GM20000 (cell line): ENCODE results near the gene TFDP2.

Source experiments
- DNase-seq: peaks from one replicate; pipeline ENCODE4 v3.0.0; 2012; ENCODE audit warnings: low spot score
- TF ChIP-seq, protein P1 (sequence below): IDR thresholded peaks from 2 replicates; pipeline ENCODE4 v1.5.1; 2012; ENCODE audit warnings: mild to moderate bottlenecking, control low read depth; ENCODE audit errors: extremely low read depth, missing control alignments

Gene TFDP2

DNA sequence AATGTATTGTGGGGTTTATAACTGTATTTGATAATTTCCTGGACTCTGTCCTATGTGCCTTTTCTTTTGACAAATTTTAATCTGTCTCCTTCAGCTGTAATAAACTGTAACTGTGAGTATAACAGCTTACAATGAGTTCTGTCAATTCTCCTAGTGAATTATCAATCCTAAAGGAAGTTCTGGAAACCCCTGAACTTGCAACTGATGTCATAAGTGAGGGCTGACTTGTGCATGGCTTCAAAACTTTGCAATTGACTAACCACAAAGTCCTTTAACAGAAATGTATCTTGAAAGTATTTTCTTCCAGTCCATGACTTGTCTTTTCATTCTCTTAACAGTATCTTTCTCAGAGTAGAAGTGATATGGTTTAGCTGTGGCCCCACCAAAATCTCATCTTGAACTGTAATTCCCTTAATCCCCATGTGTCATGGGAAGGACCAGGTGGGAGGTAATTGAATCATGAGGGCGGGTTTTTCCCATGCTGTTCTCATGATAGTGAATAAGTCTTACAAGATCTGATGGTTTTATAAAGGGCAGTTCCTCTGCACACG lies 108.3 kb downstream of the TFDP2 start:
- no peak for DNase-seq
- TF ChIP-seq, protein P1, sequence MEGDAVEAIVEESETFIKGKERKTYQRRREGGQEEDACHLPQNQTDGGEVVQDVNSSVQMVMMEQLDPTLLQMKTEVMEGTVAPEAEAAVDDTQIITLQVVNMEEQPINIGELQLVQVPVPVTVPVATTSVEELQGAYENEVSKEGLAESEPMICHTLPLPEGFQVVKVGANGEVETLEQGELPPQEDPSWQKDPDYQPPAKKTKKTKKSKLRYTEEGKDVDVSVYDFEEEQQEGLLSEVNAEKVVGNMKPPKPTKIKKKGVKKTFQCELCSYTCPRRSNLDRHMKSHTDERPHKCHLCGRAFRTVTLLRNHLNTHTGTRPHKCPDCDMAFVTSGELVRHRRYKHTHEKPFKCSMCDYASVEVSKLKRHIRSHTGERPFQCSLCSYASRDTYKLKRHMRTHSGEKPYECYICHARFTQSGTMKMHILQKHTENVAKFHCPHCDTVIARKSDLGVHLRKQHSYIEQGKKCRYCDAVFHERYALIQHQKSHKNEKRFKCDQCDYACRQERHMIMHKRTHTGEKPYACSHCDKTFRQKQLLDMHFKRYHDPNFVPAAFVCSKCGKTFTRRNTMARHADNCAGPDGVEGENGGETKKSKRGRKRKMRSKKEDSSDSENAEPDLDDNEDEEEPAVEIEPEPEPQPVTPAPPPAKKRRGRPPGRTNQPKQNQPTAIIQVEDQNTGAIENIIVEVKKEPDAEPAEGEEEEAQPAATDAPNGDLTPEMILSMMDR, result no peak

DNA sequence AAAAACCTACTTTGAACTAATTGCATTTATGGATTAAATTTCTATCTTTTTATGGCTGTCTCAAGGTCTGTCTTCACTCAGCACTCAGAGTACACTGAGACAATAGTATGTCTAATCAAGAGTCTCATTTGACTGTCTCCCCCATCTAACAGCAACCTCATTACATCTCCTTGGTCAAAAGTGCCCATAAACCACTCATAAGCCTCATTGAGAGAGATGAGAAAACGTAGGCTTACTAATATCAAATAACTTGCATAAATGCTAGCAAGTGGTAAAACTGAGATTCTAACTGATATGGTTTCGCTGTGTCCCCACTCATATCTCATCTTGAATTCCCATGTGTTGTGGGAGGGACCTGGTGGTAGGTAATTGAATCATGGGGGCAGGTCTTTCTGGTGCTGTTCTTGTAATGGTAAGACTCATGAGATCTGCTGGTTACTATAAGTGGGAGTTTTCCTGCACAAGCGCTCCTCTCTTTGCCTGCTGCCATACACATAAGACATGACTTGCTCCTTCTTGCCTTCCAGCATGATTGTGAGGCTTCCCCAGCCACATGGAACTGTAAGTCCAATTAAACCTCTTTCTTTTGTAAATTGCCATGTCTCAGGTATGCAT lies 113.9 kb downstream of the TFDP2 start:
- TF ChIP-seq, protein P1, result no peak

DNA sequence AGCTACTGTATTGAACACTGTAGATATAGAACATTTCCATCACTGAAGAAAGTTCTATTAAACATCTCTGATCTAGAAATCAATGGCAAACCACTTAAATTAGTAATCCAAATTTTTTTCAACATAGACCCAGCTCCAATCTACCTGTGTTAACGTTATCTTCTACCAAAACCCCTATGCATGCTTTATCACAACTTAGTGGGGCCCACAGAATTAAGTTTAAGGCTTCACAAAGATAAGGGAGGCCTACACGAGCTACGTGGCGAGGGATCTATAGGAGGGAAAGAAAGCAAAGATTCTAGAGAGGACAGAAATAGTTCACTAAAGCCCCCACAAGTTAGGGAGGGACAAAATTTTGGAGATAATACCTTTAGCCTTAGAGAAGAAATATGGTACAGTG lies 116.1 kb downstream of the TFDP2 start:
- TF ChIP-seq, protein P1, result no peak

More for the DNA sequence above, 113.9 kb downstream of the TFDP2 start:
- DNase-seq, result no peak

GRCh38 chr3:142031575-142031974 lies 117.8 kb downstream of the TFDP2 start:
- no peak for DNase-seq
- TF ChIP-seq, protein P1, result no peak

More for the DNA sequence above, 116.1 kb downstream of the TFDP2 start:
- no peak for DNase-seq

DNA sequence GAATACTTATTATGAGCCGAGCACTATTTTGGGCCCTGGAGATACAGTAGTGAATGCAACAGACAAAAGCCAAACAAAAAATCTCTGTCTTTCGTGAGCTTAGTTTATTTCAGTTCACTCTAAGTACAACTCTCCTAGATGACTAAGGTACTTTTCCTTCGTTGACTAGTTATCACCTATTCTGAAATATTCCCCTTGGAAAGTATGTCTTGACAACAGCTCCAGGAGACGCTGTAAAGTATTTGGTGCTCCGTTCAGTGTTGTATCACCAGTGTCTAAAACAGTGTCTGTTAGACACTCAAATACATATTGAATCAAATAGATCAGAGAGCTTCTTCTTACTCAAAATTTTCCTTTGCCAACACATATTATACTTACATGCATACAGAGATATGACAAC lies 119.6 kb downstream of the TFDP2 start:
- DNase-seq, result no peak
- TF ChIP-seq, protein P1, result no peak

- TF ChIP-seq, protein P1, result no peak
- DNase-seq, result peak; percentile 28
Measured at GRCh38 chr3:142029052-142029642, 120.2 kb downstream of the TFDP2 start.

GRCh38 chr3:142028243-142028777 lies 121.0 kb downstream of the TFDP2 start:
- TF ChIP-seq, protein P1, result no peak
- peak; percentile 38 for DNase-seq
